ENCODE data around the gene PTGES. TPM values are rescaled to one million over a fixed set of nuclear protein-coding genes. Genes with fewer than 3 reads are reported as not detected.

PTGES gene
- total RNA-seq, 2 donors from 2014 or later = 2.5 to 5.0 TPM

GRCh38 chr9:129728744-129729143, 24.1 kb downstream of the PTGES start:
- intact Hi-C loops (cut with DNase I, micrococcal nuclease) = loop anchor here in 1 of 2 donors (10.0 kb wide), 1 partner anchor 64 kb away; the partner anchor contains the start of gene PRRX2
- ATAC-seq (no peak), DNase-seq (no peak)

- intact Hi-C loops (cut with DNase I, micrococcal nuclease) = loop anchor here in 1 of 2 donors (10.0 kb wide), 1 partner anchor 62 kb away; the partner anchor contains the start of gene PRRX2
- ATAC-seq (peak; percentile 90), DNase-seq (peak; percentile 49 to 56)
These were observed 26.3 kb downstream of the PTGES start for GRCh38 chr9:129726322-129727160.

GRCh38 chr9:129725795-129726251, 27.0 kb downstream of the PTGES start:
- DNase-seq (no peak), ATAC-seq (no peak)
- intact Hi-C loops (cut with DNase I, micrococcal nuclease) = loop anchor here in 1 of 2 donors (10.0 kb wide), 1 partner anchor 61 kb away; the partner anchor contains the start of gene PRRX2

- DNase-seq (no peak), ATAC-seq (no peak)
- intact Hi-C loops (cut with DNase I, micrococcal nuclease) = loop anchor here in 1 of 2 donors (10.0 kb wide), 1 partner anchor 60 kb away; the partner anchor contains the start of gene PRRX2
These were observed 28.2 kb downstream of the PTGES start for GRCh38 chr9:129724456-129725190.

GRCh38 chr9:129722913-129723312, 29.9 kb downstream of the PTGES start:
- DNase-seq (no peak), ATAC-seq (no peak)
- intact Hi-C loops (cut with DNase I, micrococcal nuclease) = loop anchor here in 1 of 2 donors (10.0 kb wide), 1 partner anchor 58 kb away; the partner anchor contains the start of gene PRRX2

GRCh38 chr9:129720865-129721545, 31.8 kb downstream of the PTGES start:
- intact Hi-C loops (cut with DNase I, micrococcal nuclease) = loop anchor here in 1 of 2 donors (10.0 kb wide), 1 partner anchor 56 kb away; the partner anchor contains the start of gene PRRX2
- ATAC-seq = peak; percentile 34
- no peak for DNase-seq

- no peak for DNase-seq
- peak; percentile 25 for ATAC-seq
- intact Hi-C loops (cut with DNase I, micrococcal nuclease) = loop anchor here in 1 of 2 donors (10.0 kb wide), 1 partner anchor 56 kb away; the partner anchor contains the start of gene PRRX2
These were observed 32.5 kb downstream of the PTGES start for GRCh38 chr9:129720181-129720864.

- intact Hi-C loops (cut with DNase I, micrococcal nuclease) = no loop called here
- DNase-seq = no peak
- no peak for ATAC-seq
These were observed 33.7 kb downstream of the PTGES start for GRCh38 chr9:129719135-129719534.

GRCh38 chr9:129718647-129719046, 34.2 kb downstream of the PTGES start:
- ATAC-seq (no peak), DNase-seq (no peak)
- intact Hi-C loops (cut with DNase I, micrococcal nuclease) = no loop called here

- DNase-seq (no peak), ATAC-seq (no peak)
- intact Hi-C loops (cut with DNase I, micrococcal nuclease) = no loop called here
These were observed 34.9 kb downstream of the PTGES start for GRCh38 chr9:129717991-129718390.

- intact Hi-C loops (cut with DNase I, micrococcal nuclease) = no loop called here
- ATAC-seq = no peak
- no peak for DNase-seq
These were observed 36.8 kb downstream of the PTGES start for GRCh38 chr9:129716091-129716490.

GRCh38 chr9:129714511-129715061, 38.3 kb downstream of the PTGES start:
- intact Hi-C loops (cut with DNase I, micrococcal nuclease) = no loop called here
- ATAC-seq (no peak), DNase-seq (no peak)

GRCh38 chr9:129713402-129713679, 39.5 kb downstream of the PTGES start:
- no peak for DNase-seq

GRCh38 chr9:129712634-129713401, 40.0 kb downstream of the PTGES start:
- intact Hi-C loops (cut with DNase I, micrococcal nuclease) = no loop called here
- DNase-seq (no peak), ATAC-seq (no peak)

More at GRCh38 chr9:129713402-129713679, 39.5 kb downstream of the PTGES start:
- intact Hi-C loops (cut with DNase I, micrococcal nuclease) = no loop called here
- ATAC-seq = no peak

- intact Hi-C loops (cut with DNase I, micrococcal nuclease) = no loop called here
- DNase-seq (no peak), ATAC-seq (no peak)
These were observed 42.7 kb downstream of the PTGES start for GRCh38 chr9:129710169-129710453.

- DNase-seq (no peak), ATAC-seq (no peak)
- intact Hi-C loops (cut with DNase I, micrococcal nuclease) = no loop called here
These were observed 43.2 kb downstream of the PTGES start for GRCh38 chr9:129709438-129710168.

GRCh38 chr9:129708793-129709192, 44.0 kb downstream of the PTGES start:
- DNase-seq (no peak), ATAC-seq (no peak)
- intact Hi-C loops (cut with DNase I, micrococcal nuclease) = no loop called here

Measured in left colon (tissue), 2 donors.